Aorta (tissue), 5 donors: ENCODE data around the gene HRH3. TPM values are rescaled to one million over a fixed set of nuclear protein-coding genes. Genes with fewer than 3 reads are reported as not detected.

Experiments
- ATAC-seq: fragments of 200-7000 bp; cut with Tn5 transposase; one replicate; pipeline ENCODE4 v1.9.1; 2022; ENCODE audit warnings: moderate library complexity; ENCODE audit not compliant: low FRiP score
- DNase-seq, 2 donors: peaks; one replicate each; pipeline ENCODE4 v3.0.0-alpha.2; 2020
- H3K27ac ChIP-seq, 2 donors: one replicate each; pipeline ENCODE4 v1.5.1; 2013; ENCODE audit warnings: low read length in 2 of 2, mild to moderate bottlenecking in 2 of 2, moderate library complexity in 2 of 2, control low read depth in 1 of 2, inconsistent platforms in 1 of 2, low read depth in 1 of 2
- H3K27me3 ChIP-seq, 2 donors: one replicate each; pipeline ENCODE4 v1.6.1; 2013; ENCODE audit warnings: control low read depth in 1 of 2, low read length in 1 of 2, mild to moderate bottlenecking in 1 of 2, moderate library complexity in 1 of 2; ENCODE audit not compliant: insufficient read depth in 2 of 2, control insufficient read depth in 1 of 2
- H3K36me3 ChIP-seq, 2 donors: one replicate each; pipeline ENCODE4 v1.6.1; 2013; ENCODE audit warnings: control low read depth in 1 of 2, low read length in 1 of 2, mild to moderate bottlenecking in 1 of 2; ENCODE audit not compliant: insufficient read depth in 2 of 2, control insufficient read depth in 1 of 2
- H3K4me1 ChIP-seq, 2 donors: one replicate each; pipeline ENCODE4 v1.6.1; 2013; ENCODE audit warnings: low read length in 2 of 2, control low read depth in 1 of 2, mild to moderate bottlenecking in 1 of 2, moderate library complexity in 1 of 2; ENCODE audit not compliant: insufficient read depth in 2 of 2, control insufficient read depth in 1 of 2
- H3K4me3 ChIP-seq, 2 donors: one replicate each; pipeline ENCODE4 v1.5.1; 2013; ENCODE audit warnings: low read length in 2 of 2, control low read depth in 1 of 2, mild to moderate bottlenecking in 1 of 2
- H3K9me3 ChIP-seq: one replicate; pipeline ENCODE4 v1.6.1; 2013; ENCODE audit warnings: mild to moderate bottlenecking, low read length; ENCODE audit not compliant: control insufficient read depth
- WGBS, 2 donors: extraction: QIAGEN DNeasy Blood & Tissue Kit; methylation state at CpG; one replicate each; pipeline ENCODE4 v1.1.7; 2013; 5-methylcytosine and 5-hydroxymethylcytosine counted together
- intact Hi-C, 2 donors: fragments of 100-400 bp; cut with DNase I; formaldehyde crosslinking; loops; one replicate each; pipeline versions ENCODE4 v1.14.2 to v1.15.0; 2022
- polyA plus RNA-seq, 2 donors: library from polyadenylated mRNA; stranded (reverse); fragments of 200-250 nt; gene quantifications; one replicate each; pipeline ENCODE4 v1.2.3, GENCODE V29; 2013
- total RNA-seq, 2 donors: library from RNA; stranded (reverse); fragmentation: NEBNext Ultra II Directional; extraction: Animal tissue kit (Norgen Biotek cat#: 25700); gene quantifications; one replicate each; pipeline ENCODE4 v1.2.1, GENCODE V29; 2021
- donor health status: healthy with polysubstance abuse.
- donor health status: Bipolar disorder and iron deficiency.
- donor health status: DM: no; HTN: no; CAD: no.
- donor health status: DM: no; HTN: no; CAD: no.
- donor health status: DM: yes; HTN: yes; CAD: no.

The HRH3 gene
- total and polyA plus RNA-seq, 4 donors = not detected

- H3K27ac ChIP-seq = no peak overlapping the region
- ATAC-seq = no peak
- peak; percentile 11 to 39 for DNase-seq
- no peaks in the 10 kb centered on the region for H3K9me3 ChIP-seq
- H3K4me3 ChIP-seq = no peak overlapping the region
- intact Hi-C loops = no loop called here
- H3K4me1 ChIP-seq = no peaks in the 10 kb centered on the region
- 66 to 96% methylated on average over 5 of the region's 5 CpGs for WGBS, 2 donors
- peaks cover 0 to 6% of the 10 kb centered on the region in 2 donors for H3K36me3 ChIP-seq
- H3K27me3 ChIP-seq = no peaks in the 10 kb centered on the region
These were observed 18.0 kb downstream of the HRH3 start for GRCh38 chr20:62202083-62202395.

- 90 to 94% methylated on average over 38 of the region's 38 CpGs for WGBS, 2 donors
- ATAC-seq = no peak
- H3K36me3 ChIP-seq = peaks cover 0 to 6% of the 10 kb centered on the region in 2 donors
These were observed 18.6 kb downstream of the HRH3 start for GRCh38 chr20:62201173-62202082.

GRCh38 chr20:62200491-62201172 lies 19.4 kb downstream of the HRH3 start:
- Histone ChIP-seq H3K4me1 (no peaks in the 10 kb centered on the region), H3K27ac (no peak overlapping the region), H3K36me3 (peaks cover 0 to 8% of the 10 kb centered on the region in 2 donors), H3K4me3 (no peak overlapping the region), H3K9me3 (no peaks in the 10 kb centered on the region), H3K27me3 (no peaks in the 10 kb centered on the region)
- peak; percentile 38 to 62 for DNase-seq
- intact Hi-C loops = no loop called here
- 95% methylated on average over 38 of the region's 38 CpGs for WGBS, 2 donors
- no peak for ATAC-seq

More at GRCh38 chr20:62201173-62202082, 18.6 kb downstream of the HRH3 start:
- Histone ChIP-seq H3K27ac (no peak overlapping the region), H3K4me1 (no peaks in the 10 kb centered on the region), H3K27me3 (no peaks in the 10 kb centered on the region), H3K9me3 (no peaks in the 10 kb centered on the region), H3K4me3 (no peak overlapping the region)
- intact Hi-C loops = no loop called here
- DNase-seq = peak; percentile 17 to 68

GRCh38 chr20:62198931-62199330 lies 21.1 kb downstream of the HRH3 start:
- Histone ChIP-seq H3K27me3 (no peaks in the 10 kb centered on the region), H3K27ac (no peak overlapping the region), H3K4me1 (no peaks in the 10 kb centered on the region), H3K4me3 (no peak overlapping the region), H3K9me3 (no peaks in the 10 kb centered on the region), H3K36me3 (peaks cover 0 to 8% of the 10 kb centered on the region in 2 donors)
- DNase-seq (peak; percentile 38 to 65), ATAC-seq (no peak)
- intact Hi-C loops = no loop called here
- WGBS, 2 donors = 97% methylated on average over 16 to 18 of the region's 18 CpGs

- Histone ChIP-seq H3K4me1 (no peaks in the 10 kb centered on the region), H3K9me3 (no peaks in the 10 kb centered on the region), H3K36me3 (peaks cover 0 to 8% of the 10 kb centered on the region in 2 donors), H3K27me3 (no peaks in the 10 kb centered on the region), H3K27ac (no peak overlapping the region), H3K4me3 (no peak overlapping the region)
- peak; percentile 38 to 51 for DNase-seq
- 95 to 96% methylated on average over 17 of the region's 17 CpGs for WGBS, 2 donors
- intact Hi-C loops = no loop called here
- ATAC-seq = no peak
These were observed 21.6 kb downstream of the HRH3 start for GRCh38 chr20:62198496-62198895.

GRCh38 chr20:62197801-62198200 lies 22.3 kb downstream of the HRH3 start:
- H3K4me1 ChIP-seq = no peaks in the 10 kb centered on the region
- H3K9me3 ChIP-seq = no peaks in the 10 kb centered on the region
- intact Hi-C loops = no loop called here
- no peak overlapping the region for H3K27ac ChIP-seq
- H3K4me3 ChIP-seq = no peak overlapping the region
- ATAC-seq (no peak), DNase-seq (peak; percentile 38 to 67)
- peaks cover 0 to 8% of the 10 kb centered on the region in 2 donors for H3K36me3 ChIP-seq
- 92 to 94% methylated on average over 18 of the region's 18 CpGs for WGBS, 2 donors
- H3K27me3 ChIP-seq = no peaks in the 10 kb centered on the region

- intact Hi-C loops = no loop called here
These were observed 22.8 kb downstream of the HRH3 start for GRCh38 chr20:62197311-62197710.

GRCh38 chr20:62196286-62196685 lies 23.8 kb downstream of the HRH3 start:
- H3K36me3 ChIP-seq = peaks cover 0 to 7% of the 10 kb centered on the region in 2 donors
- DNase-seq (peak; percentile 9 to 16), ATAC-seq (no peak)
- no peaks in the 10 kb centered on the region for H3K4me1 ChIP-seq
- H3K27me3 ChIP-seq = no peaks in the 10 kb centered on the region
- H3K4me3 ChIP-seq = no peak overlapping the region
- WGBS, 2 donors = 90 to 93% methylated on average over 10 of the region's 10 CpGs
- no peaks in the 10 kb centered on the region for H3K9me3 ChIP-seq
- no peak overlapping the region for H3K27ac ChIP-seq
- intact Hi-C loops = no loop called here

More at GRCh38 chr20:62197311-62197710, 22.8 kb downstream of the HRH3 start:
- no peaks in the 10 kb centered on the region for H3K4me1 ChIP-seq
- 84 to 94% methylated on average over 9 of the region's 9 CpGs for WGBS, 2 donors
- H3K9me3 ChIP-seq = no peaks in the 10 kb centered on the region
- ATAC-seq = no peak
- H3K27me3 ChIP-seq = no peaks in the 10 kb centered on the region
- no peak overlapping the region for H3K27ac ChIP-seq
- peaks cover 0 to 8% of the 10 kb centered on the region in 2 donors for H3K36me3 ChIP-seq
- no peak overlapping the region for H3K4me3 ChIP-seq
- DNase-seq = peak; percentile 20 to 43
